GM19438 (cell line): ENCODE measurements around the gene ALOX12B.

Experiments
- ATAC-seq: cut with Tn5 transposase; IDR thresholded peaks from one replicate; pipeline ENCODE4 v1.9.1; 2021; ENCODE audit warnings: low read depth; ENCODE audit not compliant: unreplicated experiment

ALOX12B gene

DNA sequence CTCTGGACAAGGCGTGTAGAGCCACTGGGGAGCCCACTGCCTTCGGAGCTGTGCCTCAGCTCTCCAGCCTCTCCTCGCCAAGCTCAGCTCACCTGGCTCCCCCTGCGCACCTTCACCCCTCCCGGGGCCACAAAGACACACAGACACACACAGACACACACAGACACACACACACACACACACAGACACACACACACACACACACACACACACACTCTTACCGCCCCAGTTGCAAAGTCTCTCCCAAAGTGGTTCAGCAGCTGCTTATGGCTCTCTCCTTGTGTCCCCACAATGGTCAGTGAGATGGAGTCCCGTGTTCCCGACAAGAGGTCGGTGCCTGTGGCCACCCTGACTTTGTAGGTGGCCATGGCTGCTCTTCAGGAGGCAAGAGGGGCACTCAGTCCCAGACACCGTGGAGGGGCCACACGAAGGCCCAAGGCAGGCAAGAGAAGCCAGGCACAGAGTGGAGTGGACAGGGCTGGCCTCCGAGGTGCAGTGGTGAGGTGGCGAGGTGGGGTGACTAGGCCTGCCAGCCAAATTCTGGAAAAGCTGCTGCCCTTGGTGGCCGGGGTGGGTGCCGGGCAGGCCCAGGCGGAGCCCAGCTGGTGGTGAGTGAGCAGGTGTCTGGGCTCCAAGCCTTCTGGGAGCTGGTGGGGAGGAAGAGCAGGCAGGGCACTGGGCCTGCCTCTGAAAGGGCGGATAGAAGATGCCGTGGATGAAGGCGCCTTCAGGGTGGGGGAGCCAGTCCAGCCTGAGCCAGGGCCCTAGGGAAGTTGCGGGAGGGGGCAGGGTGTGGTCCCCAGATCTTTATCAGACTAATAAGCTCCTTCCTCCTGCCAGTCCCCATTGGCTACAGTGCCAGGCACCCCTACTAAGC, at the start of gene ALOX12B:
Gene ALOX12B (minus strand): TSS at position 642 of the 877 bp plus-strand sequence. CDS start 274 bp downstream, at position 368.
- no peak for ATAC-seq

DNA sequence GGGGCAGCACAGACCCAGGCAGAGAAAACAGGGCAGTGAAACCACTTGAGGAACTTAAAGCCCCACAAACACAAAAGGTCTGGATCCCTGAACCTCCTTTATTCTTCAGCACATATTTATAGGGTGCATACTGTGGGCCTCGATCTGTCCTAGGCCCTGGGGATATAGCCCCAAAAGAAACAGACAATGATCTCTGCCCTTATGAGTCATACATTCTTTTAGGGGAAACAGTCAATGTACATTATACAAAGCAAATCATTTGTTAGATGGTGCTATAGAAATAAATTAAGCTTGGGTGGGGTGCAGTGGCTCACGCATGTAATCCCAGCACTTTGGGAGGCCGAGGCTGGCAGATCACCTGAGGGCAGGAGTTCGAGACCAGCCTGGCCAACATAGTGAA, 46.4 kb upstream of the ALOX12B start:
- ATAC-seq = no peak

DNA sequence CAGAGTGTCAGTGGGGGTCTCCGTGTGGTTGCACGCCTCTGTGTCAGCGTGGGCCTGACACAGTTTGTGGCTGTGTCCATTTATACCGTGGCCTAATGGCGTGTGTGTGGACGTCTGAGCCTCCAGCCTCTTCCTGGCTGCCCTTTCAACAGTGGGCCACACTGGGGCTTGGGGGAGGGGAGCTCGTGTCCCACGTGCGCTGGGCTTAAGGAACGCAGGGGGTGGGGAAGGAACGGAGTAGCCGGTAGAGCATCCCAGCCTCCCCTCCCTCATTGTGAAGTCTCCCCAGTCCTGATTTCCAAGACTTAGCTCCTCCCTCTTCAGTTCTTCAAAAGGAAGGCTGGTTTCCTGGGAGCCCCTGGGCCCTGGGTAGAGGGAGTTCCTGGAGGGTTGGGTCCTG, 45.9 kb upstream of the ALOX12B start:
- no peak for ATAC-seq

DNA sequence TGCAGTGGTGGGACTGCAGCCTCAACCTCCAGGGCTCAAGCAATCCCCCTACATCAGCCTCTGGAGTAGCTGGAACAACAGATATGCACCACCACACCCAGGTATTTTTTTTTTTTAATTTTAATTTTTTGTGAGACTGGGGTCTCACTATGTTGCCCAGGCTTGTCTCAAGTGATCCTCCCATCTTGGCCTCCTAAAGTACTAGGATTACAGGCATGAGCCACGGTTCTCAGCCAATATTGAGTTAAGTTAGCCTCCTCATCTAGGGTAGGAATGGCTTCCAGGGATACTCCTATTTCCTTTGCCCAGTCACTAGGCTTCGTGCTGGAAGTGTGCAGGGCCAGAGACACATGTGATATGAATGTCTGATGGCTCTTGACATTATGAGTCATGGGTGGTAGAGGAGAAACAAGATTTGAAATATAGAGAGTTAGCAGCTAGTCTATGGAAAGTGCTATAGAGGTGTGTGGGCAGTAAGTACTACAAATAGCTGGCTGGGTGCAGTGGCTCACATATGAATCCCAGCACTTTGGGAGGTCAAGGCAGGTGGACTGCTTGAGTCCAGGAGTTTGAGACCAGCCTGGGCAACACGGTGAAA, 44.4 kb upstream of the ALOX12B start:
- ATAC-seq = no peak

DNA sequence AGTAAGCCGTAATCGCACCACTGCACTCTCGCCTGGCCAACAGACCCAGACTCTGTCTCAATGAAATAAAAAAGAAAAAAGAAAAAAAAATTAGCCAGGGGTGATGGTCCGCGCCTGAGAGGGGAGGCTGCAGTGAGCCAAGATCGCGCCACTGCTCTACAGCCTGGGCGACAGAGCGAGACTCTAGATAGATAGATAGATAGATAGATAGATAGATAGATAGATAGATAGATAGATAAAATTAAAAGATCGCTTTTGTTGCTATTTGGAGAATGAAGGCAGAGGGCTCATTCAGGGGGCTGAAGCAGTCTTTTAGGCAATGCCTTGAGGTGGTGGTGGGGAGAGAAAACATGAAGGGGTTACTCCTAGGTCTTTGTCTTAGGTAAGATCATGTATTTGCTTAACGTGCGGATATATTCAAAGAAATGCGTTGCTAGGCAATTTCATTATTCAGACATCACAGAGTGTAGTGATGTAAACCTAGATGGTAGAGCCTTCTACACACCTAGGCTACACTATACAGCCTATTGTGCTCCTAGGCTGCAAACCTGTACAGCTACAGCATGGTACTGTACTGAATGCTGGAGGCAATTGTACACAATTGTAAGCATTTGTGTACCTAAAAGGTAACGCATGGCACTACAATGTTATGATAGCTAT, 40.7 kb upstream of the ALOX12B start:
- ATAC-seq = no peak

DNA sequence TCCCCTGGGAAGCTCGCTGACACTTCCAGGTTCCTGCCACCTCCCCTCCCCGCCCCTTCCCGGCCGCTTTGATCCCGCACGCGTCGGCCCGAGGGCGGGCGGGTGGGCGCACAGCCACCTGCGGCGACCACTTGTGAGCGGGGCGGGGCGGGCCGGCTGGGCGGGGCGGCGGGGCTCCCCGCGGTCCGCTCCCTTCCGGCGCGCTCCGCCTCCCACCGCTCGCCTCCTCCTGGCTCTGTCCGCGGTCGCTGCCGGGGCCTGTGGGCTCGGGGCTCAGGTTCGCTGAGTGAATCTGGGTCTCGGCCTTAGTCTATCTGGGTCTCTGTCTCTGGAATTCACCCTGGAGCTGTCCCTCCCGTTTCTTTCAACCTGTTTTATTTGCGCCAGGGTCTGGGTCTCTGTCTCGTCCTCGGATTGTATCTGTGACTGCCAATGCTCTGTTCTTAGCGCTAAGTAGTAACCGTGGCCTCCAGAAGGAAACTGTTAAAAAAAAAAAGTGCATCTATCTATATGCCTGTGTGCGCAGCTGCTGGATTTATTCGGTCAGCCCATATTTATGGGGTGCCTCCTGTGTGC, 39.1 kb upstream of the ALOX12B start:
- no peak for ATAC-seq

DNA sequence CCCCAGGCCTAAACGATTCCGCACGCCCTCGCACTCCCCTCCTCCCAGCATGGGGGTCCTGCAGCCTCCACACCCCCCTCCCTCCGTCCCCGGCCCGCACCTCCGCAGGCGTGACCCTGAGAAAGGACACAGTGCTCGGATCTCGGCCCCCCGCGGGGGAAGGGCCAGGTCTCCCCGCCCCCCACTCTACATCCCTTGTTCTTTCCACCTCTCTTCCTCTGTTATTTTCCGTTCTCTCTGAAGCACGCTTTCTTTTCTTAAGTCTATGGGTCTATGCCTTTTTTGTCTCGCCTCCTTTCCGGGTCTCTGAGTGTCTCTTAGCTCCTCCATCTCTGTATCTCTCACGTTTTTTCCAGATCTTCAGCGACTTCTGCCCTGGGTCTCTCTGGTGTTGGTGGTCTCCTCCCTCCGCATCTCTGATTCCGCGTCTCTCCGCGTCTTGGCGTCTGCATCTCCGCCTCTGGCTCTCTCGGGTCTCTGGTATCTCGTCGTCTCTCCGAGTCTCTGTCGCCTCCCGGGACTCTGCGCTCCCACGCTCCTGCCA, 38.5 kb upstream of the ALOX12B start:
- ATAC-seq = no peak

DNA sequence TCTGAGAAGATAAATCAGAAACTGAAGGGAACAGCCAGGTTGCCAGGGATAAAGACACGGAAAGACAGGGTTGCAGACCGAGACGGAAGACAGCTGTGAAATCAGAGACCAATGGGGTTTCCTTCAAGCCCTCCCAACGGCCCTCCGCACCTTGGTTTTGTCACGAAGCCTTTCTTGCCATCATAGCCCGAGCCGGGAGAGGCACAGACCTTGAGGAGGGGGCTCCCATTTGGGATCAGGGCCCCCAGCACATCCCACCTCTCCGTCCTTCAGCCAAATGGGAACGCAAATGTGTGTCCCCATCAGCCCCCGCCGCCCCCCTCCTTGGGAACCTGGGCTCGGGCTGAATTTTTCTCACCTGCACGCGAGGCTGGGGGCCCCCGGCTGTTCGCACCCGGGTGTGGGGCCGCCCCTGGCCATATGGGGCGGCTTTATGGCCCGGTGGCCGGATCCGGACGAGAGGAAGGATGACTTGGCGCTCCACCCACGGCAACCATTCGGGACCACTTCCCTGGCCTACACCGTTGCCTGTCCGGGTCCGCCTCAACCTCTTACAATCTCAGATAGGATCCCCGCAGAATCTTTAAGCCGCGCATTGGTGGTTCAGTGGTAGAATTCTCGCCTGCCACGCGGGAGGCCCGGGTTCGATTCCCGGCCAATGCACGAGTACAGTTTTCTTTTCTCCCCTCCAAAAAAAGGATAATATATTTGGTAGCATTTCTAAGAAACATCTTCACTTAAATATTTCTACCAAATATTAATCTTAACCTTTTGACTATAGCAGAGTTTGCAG, 37.8 kb upstream of the ALOX12B start:
- no peak for ATAC-seq

DNA sequence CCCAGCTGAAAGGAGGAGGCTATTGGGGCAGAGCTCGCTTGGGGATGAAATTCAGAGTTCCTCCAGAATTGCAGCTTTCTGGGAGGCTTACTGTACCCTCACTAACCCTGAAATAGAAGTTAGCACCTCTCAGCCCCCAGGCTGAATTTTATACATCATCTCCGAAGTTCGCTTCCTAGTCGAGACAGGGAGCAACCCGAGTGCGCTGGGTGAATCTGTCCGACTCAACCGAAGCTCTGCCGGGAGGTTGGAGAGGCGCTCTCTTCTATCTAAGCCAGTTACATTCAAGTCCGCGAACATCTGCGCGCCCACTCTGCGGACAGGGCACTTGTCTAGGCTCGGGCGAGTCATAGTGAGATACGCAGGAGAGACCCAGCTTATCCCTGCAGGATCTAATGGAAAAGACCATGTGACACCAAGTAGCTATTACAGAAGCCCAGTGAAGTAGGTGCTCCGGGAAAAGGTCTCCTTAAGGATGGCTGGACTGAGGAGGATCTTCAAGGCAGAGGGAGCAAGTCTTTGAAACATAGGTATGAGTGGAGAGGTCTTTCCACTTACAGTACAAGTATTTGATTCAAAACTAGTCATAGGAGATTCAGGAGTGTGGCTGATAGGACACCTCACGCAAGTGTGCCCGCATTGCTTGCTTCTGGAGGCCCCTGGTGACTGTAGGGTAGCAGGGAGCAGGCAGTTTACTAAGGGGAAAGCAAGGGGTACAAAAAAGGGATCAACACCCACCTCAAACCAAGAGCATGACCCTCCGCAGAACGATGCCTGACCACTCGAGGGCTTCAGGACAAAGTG, 37.0 kb upstream of the ALOX12B start:
- ATAC-seq = no peak

DNA sequence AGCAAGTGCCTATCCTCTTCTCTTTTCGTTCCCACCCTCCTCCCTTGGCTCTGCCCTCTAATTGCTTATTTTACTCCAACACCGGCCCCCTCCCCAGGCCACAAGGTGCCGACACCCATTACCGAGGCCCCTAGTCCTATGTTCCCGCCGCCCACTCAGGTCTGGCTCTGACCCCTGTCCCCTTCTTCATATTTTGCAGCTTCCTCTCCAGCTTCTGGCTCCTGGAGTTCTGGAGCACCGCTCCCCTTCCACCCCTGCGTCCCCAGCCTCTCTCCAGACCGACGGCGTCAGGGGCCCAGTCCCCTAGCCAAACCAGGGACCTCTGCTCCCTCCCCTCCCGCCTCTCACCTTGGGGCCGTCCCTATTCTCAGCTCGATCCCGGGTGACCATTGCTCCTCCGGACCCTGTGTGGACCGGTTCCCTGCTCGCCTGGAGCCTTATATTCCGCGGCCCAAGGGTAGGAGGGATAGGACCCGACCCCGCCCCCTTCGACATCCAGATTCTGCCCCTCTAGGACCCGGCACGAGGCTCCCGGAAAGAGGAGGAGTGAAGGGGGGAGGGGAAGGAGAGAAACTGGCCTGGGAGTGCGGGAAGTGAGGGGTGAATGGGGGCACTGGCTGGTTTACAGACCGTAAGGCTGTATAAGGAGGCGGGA, 36.3 kb upstream of the ALOX12B start, which contains the start of gene HES7:
Gene HES7 (minus strand): TSS at position 412 of the 655 bp plus-strand sequence. CDS start 22 bp downstream, at position 390.
- no peak for ATAC-seq

DNA sequence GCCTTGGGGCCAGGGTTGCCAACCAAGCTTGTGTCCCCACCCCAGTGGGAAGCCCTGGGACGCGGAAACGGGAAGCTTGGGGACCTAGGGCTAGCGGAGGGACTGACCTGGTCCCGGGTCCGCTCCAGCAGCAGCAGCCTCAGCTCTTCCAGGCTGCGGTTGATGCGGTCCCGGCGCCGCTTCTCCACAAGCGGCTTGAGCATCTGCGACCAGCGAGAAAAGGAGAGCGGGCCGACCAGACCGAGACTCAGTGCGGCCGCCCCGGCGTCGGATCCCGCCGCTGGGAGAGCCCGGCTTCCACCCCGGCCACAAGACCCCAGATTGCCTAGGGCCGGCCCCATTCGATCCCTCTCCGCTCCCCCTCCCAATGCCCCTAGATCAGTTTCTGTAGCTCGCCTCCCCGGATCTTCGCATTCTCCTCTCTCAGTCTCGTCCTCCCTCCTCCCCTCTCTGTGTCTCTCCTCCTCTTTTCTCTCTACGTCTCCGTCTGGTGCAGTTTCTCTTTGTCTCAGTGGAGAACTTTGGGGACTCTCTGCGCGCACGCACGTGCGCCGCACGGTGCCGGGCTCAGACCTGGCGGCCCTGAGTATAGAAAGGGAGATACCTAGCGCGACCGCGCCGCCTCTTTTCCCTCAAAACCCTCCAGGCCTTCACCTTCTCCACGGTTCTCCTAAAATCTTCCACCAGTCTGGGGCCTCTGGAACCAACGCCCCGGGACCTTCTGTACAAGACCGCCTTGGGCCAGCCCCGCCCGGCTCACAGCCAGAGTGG, 35.6 kb upstream of the ALOX12B start:
- ATAC-seq = no peak

DNA sequence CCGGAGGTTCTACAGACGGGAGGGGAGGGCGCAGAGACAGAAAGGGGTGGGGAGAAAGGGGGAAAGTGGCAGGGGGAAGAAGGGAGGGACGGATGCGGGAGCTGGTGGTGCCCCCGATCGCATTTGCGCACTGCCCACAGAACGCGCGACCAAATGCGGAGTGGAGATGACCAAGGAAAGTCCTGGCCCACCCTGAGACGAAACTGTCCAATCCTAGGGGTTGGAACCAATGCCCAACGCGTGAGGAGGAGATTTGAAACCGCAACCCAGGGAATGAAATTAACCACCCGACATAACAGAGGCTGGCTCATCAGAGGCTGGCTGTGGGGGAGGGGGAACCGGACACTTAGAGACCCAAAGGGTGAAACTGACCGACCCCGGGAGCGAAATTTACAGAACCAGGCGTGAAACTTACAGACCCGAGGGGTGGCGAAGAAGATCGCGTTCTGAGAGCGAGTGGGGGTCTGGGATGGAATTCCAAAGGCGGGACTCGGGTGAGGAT, 35.0 kb upstream of the ALOX12B start:
- ATAC-seq = no peak

DNA sequence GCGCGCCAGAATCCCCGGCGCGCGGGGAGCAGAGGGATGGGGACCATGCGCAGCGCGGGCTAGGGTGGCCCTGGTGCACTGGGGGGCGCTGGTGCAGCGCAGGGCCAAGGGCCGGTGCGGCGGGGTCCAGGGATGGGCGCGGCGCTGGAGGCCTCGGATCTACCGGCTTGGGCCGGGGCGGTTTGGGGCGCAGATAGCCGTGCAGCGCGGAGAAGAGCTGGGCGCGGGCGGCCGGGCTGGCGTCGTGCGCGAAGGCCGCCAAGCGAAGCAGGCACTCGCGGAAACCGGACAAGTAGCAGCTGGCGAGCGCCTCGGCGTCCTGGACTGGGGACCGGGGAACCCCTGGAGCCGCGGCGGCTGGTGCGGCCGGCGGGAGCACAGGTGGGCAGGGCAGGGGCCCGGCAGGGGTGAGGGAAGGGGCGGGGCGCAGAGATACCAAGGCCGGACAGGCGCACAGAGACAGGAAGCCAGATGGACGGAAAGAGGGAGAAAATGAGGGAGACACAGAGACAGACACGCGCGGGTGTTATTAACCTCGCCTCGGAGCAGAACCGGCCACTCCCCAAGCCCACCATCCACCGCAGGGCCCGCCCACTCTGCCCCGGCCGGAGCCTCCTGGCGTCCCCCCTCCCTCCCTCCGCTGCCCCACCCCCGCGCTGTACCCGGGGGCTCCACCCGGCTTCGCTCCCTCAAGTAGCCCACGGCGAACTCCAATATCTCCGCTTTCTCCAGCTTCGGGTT, 34.3 kb upstream of the ALOX12B start:
- ATAC-seq = no peak

DNA sequence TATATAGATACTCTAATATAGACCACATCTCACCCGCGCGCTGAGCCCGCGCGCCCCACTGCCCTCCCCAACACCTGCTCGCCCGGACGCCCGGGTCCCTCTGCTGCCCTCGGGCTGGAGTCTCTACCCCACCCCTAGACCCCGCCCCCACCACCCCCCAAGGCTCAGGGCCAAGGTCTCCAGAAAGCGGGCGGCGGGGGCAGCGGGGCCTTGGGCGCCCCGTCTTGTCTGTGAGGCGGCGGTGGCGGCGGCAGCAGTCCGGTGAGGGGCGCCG, 33.8 kb upstream of the ALOX12B start:
- no peak for ATAC-seq

DNA sequence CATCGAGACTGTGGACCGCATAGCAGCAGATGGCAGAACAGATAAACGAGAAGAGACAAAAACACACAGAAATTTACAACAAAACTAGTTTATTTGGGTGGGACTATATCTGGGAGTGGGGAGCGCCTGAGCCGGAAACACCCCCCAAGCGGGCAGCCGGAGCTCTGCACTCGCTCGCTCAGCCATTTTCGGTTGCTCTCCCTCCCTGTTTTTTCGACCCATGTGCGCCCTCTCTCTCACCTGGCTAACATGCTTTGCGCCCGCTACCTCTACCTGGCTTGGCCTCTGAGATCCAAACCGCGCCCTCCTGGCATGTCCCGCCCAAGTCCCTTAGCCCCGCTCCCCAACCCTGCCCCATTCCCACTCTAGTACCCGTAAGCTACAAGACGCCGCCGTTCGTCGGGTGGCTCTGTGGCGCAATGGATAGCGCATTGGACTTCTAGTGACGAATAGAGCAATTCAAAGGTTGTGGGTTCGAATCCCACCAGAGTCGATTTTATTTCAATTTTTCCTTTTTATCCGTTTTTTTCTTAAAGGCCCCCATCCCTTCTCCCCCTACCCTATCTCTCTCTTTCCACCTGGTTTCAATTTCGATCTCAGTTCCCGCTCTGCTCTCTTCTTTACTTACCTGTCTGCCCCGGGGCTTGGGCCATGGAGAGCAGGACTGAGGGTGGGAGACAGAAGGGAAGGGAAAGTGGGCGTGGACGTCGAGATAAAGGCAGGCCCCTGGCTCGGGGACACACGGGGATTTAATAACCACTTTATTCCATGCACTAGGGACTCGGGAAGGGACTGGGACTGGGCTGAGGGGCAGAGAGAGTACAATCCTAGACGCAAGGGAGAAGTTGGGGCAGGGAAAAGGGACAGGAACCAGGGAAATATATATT, 33.2 kb upstream of the ALOX12B start:
- no peak for ATAC-seq
